Activated CD4-positive, CD25-positive, alpha-beta regulatory T cell treated with anti-CD3 and anti-CD28 coated beads, Interleukin-2, amount 50 U/mL, for 72 hours (primary cell): Measurements from ENCODE around the gene HEBP1.

Experiments
- DNase-seq: peaks from one replicate; pipeline ENCODE4 v3.0.0; 2021

HEBP1 gene

GRCh38 chr12:12946686-12947355 is 53.2 kb downstream of the HEBP1 start:
- no peak for DNase-seq

- no peak for DNase-seq
Measured at GRCh38 chr12:12945591-12945990, 54.5 kb downstream of the HEBP1 start.

- DNase-seq = no peak
Measured at GRCh38 chr12:12943586-12944260, 56.3 kb downstream of the HEBP1 start.

GRCh38 chr12:12941450-12942350 is 58.4 kb downstream of the HEBP1 start:
- DNase-seq = no peak

- DNase-seq = no peak
Measured at GRCh38 chr12:12939888-12940287, 60.2 kb downstream of the HEBP1 start.

- no peak for DNase-seq
Measured at GRCh38 chr12:12938541-12938940, 61.5 kb downstream of the HEBP1 start.

- DNase-seq = no peak
Measured at GRCh38 chr12:12936983-12937491, 63.0 kb downstream of the HEBP1 start.

- no peak for DNase-seq
Measured at GRCh38 chr12:12934556-12934955, 65.5 kb downstream of the HEBP1 start.

- no peak for DNase-seq
Measured at GRCh38 chr12:12933742-12934141, 66.3 kb downstream of the HEBP1 start.

- DNase-seq = no peak
Measured at GRCh38 chr12:12930633-12931219, 69.3 kb downstream of the HEBP1 start.

GRCh38 chr12:12929696-12930095 is 70.4 kb downstream of the HEBP1 start:
- no peak for DNase-seq

GRCh38 chr12:12927211-12928079 is 72.6 kb downstream of the HEBP1 start:
- peak; percentile 49 for DNase-seq

GRCh38 chr12:12926571-12927071 is 73.4 kb downstream of the HEBP1 start:
- DNase-seq = no peak

GRCh38 chr12:12925388-12925787 is 74.7 kb downstream of the HEBP1 start:
- DNase-seq = no peak
